Effector CD8-positive, alpha-beta T cell (primary cell): ENCODE results near the gene CDH12.
"Not testable (repeated sequence)": the region's sequence is repeated elsewhere in the genome, so short reads cannot be mapped to it uniquely, and the experiment has no call there.

Experiments used
- DNase-seq: peaks from one replicate; lab custom pipeline; 2025; lab: John Stamatoyannopoulos, UW

Gene CDH12

DNA sequence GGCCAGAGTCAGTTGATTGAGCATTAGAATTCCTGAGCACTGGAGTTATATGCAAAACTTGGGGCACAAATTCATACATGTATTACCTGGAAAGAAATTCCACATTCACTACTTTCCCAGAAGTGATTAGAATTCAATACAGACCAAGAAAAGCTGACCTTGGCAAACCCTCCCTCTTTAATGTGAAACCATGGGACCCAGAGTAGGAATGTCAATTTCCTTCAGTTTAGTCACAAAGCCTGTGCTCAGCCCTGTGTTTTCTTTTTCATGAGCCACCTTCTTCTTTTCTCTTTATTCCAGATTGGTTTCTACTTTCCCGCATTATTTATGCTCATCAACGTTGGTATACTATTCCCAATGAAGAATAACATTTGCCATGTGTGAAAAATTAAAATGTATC is 420.2 kb downstream of the CDH12 start:
- no peak for DNase-seq

DNA sequence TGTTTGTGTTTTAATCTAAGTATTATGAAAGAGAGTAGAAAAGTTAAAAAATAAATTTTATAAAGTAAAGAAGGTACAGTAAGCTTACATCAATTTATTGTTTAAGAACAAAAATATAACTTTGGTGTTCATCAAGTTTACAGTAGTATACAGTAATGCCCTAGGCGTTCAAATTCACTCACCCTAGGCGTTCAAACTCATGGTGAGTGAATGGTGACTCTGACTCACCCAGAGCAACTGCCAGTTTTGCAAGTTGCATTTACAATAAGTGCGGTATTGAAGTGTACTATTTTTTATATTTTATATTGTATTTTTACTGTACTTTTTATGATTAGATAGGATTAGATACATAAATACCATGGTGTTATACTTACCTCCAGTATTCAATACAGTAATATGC is 421.3 kb downstream of the CDH12 start:
- DNase-seq, result no peak

DNA sequence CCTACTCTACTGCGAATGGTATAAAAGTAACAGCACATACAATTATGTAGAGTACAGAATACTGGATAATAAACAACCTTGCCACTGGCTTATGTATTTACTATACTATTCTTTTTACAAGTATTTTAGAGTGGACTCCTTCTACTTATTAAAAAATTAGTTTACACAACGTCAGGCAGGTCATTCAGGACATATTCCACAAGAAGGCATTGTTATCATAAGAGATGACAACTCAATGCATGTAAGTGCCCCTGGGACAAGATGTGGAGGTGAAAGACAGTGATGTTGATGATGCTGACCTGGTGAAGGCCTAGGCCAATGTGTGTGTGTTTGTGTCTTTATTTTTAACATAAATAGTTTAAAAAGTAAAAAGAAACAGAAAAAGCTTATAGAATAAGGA is 421.7 kb downstream of the CDH12 start:
- DNase-seq, result no peak

DNA sequence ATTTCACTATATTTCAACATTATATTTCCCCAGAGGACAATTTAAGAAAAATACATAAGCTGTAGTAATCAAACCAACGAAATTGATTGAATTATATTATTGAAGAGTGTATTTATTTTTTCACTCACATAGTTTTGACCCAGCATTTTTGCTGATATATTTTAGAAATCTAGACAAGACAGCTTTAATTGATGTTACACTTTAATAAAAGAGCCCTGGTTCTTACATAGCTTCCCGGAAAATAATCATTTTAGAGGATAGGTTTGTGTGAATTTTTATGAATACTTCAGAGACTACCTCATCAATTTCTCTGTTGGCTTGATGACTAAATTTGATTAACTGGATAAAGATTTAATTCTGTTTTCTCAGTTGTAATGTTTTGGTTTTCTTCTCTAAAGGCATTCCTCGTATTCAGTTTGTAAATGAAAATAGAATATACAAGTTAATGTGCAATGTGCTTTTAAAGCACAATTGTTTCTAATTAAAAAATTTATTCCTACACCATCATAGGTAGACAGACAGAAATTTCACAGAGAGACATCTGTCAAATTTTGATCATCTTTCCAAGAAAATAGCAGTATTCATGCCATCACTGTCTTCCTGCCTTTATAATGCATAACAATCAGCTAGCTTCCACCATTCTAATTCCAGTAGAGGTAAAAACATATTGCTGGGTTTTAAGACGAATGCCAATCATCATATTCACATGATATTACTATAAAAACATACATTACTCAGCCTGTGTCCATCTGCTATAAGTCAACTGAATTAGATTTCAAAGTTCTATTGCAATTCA is 441.4 kb downstream of the CDH12 start:
- no peak for DNase-seq

DNA sequence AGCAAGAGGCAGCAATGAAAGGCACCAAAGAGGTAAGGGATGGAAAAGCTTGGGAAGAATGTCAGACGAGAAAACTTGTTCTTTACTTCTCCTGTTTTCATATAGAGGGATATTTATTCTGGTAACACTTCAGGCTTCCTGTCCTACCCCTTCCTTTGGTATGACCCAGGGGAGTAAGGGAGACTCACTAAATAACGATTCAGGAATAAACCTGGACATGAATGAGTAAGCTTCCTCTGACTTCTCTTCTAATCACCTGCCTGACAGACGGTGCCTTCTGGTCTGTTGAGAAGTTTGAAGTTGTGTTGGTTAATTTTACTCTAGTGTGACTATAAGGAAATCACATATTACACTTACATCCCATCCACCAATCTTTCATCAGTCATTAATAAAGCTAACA is 461.2 kb downstream of the CDH12 start:
- DNase-seq, result no peak

- no peak for DNase-seq
Measured at GRCh38 chr5:22390888-22391287, 462.3 kb downstream of the CDH12 start.

GRCh38 chr5:22372826-22373660 is 480.1 kb downstream of the CDH12 start:
- no peak for DNase-seq

DNA sequence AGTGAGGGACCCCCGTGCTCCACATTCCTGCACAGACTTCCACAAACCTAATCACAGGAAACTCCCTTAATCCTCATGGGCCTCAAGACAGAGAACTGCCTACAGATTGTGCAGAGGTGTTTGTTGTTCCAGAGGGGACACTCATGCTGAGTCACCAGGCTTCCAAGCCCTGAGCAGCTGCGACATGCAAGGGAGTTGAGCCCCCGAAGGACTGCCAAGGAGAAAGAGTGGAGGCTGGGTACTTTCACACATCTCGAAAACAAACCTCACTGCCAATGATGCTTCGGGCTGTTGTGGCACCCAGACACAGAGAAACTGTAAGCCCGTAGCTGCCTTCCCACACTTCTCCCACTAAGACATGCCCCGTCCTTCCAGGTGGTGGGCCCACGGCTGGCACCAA is 480.8 kb downstream of the CDH12 start:
- DNase-seq, result no peak

DNA sequence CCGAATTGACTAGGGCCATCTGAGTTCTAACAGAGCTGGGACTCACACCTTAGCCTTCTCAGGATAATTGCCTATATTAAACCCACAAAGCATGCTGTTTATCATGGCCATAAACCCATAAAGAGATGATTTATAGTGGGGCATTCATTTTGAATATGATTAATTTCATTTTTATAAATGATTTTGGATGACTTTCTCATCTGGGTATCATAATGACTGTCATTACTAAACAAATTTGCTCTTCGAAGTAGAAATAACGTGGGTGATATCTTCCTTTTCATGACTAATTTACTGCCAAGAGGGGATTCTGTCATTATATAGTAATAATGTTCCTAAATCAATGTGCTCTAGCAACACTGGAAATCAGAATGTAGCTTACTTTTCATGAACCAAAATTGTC is 498.2 kb downstream of the CDH12 start:
- no peak for DNase-seq

DNA sequence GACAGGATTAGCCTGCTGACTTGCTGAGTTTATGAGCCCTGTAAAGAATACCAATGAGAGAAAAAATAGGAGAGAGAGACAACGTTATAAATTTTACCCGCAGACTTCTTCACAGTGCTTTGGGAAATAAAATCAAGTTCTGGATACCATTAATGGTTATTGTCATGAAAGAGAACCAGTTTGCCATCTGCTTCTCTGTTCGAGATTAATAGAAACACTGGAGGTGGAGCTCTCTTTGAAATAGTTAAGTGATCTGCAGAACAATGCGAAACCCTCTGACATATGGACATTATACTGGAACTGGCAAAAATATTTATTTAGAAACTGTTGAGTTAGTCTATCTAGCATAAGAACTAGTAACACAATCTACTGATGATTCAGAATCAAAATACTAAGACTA is 500.7 kb downstream of the CDH12 start:
- no peak for DNase-seq

DNA sequence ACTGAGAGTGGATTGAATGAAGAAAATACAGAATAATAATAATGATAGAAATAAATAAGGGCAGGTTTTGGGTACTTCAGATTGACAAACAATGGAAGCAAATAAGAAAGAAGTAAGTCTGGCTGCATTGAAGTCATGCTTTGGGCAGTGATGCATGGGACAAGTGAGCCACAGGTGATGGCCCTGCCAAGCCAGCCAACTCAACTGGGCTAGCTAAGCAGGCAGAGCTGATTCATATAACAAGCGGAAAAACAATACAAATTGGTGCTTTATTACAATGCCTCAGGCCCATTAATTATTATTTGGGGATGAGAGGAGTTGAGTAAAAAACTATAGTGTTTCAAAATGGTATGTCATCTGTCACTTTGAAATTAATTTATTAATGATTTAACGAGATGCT is 502.0 kb downstream of the CDH12 start:
- no peak for DNase-seq

DNA sequence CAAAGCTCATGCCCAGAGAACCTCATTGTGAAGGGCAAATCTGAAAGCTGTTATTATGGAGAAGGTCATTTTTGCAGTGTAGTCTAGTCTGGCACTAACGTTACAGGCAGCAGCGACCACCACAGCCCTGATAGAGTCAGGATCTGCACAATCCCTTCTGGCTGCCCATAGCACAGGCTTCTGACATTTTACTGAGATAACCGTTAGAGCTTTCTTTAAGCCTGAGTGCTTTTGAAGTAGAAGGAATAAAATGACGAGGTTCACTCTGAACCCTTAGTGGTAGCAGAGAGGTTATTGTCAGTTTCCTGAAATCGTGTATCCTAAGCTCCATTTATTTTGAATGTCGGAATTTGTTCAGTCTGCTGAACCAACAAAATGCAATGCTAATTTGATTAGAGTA is 505.1 kb downstream of the CDH12 start:
- DNase-seq, result no peak

DNA sequence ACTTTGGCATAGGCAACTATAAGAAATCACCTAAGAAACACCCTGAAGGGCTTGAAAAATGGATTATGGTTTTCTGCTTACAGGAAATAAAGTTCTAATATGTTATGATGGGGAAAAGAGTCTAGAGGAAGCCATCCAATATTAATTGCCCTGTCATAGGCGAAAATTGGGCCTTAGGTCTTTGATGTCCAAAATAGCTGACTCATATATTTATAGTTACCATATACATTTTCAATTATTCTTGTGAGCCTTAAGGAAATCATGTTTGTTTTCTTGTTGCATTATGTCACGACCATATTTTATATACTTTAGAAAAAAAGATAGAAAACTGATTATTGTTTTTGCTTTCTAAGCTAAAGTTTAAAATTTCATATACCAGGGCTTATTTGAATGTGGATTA is 509.1 kb downstream of the CDH12 start:
- no peak for DNase-seq

- no peak for DNase-seq
Measured at GRCh38 chr5:22341406-22341805, 511.7 kb downstream of the CDH12 start.

DNA sequence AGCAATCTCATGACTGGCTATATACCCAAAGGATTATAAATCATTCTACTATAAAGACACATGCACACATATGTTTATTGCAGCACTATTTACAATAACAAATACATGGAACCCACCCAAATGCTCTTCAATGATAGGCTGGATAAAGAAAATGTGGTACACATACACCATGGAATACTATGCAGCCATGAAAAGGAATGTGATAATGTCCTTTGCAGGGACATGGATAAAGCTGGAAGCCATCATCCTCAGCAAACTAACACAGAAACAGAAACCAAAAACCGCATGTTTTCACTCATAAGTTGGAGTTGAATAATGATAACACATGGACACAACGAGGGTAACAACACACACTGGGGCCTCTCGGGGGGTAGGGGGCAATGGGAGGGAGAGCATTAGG is 520.2 kb downstream of the CDH12 start:
- DNase-seq, result not testable (repeated sequence)

DNA sequence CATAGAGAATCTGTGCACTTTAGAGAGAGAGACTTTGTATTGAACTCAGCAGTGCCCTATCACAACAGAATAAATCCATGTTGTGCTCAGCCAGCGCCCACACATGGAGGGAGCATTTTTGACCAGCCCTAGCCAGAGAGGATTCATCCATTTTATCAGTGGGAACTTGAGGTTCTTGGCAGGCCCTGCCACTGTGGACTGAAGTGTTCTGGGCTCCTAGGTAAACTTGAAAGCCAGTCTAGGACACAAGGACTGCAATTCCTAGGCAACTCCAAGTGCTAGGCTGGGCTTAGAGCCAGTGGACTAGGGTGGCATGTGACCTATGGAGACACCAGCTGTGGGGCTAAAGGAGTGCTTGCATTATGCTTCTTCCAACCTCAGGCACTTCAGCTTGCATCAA is 523.5 kb downstream of the CDH12 start:
- DNase-seq, result no peak

GRCh38 chr5:22319798-22320197 is 533.3 kb downstream of the CDH12 start:
- no peak for DNase-seq

DNA sequence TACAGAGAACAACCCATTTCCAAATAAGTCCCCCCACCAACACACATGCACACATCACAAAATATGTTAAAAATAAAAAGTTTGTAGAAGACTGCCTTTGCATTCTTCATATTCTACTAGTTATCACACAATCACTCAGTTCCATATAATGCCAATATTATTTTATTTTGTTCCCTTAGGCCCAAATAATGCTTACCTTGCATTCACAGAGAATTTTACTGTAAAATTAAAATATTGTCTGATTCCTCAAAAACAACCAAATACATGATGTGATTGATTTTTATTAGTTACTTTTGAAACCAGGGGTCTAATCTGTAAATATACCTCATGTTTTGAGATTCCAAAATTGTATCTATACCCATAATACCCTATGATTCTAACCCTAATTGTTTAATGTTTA is 536.9 kb downstream of the CDH12 start:
- no peak for DNase-seq

GRCh38 chr5:22315052-22315451 is 538.1 kb downstream of the CDH12 start:
- DNase-seq, result not testable (repeated sequence)

DNA sequence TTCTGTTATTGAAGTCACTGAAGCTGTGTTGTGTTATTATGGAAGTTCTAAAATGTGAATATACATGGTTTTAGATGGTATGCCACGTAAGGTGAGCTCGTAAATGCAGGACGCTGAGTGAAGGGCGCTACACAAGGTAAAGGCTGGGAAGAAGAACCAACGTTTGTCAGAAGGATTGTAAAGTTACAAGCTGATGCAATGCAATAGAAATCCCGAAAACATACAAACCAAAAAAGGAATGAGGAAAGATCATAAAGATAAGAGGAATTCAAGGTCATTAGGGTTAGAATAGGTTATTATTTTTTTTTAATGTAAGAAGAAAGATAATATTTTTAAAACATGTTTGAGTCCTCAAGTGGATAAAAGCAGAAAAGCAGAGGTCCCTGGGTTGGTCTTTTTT is 538.6 kb downstream of the CDH12 start:
- no peak for DNase-seq

- no peak for DNase-seq
Measured at GRCh38 chr5:22306011-22306410, 547.1 kb downstream of the CDH12 start.

DNA sequence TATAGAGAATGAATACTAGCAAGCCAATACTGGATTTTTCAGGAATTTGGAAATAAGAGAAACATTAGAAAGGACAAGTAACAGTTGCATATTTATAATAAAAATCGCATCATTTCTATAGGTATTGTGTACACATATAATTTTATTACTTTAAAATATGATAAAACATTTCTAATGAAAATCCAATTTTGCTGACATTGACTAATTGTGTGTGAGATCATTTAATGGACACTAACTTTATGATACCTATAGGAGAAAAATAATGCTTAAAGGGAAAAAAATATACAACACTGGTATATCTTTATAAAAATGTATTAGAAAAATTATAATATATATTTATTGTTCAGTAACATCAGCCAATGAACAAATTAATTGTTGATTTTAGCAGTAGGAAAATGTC is 557.3 kb downstream of the CDH12 start:
- no peak for DNase-seq

- DNase-seq, result no peak
Measured at GRCh38 chr5:22293147-22293546, 560.0 kb downstream of the CDH12 start.
